Activated CD4-positive, alpha-beta T cell treated with anti-CD3 and anti-CD28 coated beads for 36 hours (primary cell): ENCODE data around the gene HOOK1. TPM values are rescaled to one million over a fixed set of nuclear protein-coding genes. Genes with fewer than 3 reads are reported as not detected.
A peak's percentile ranks its signal among the peaks of the same experiment; 100 is the strongest.
"Not testable (repeated sequence)": the region's sequence is repeated elsewhere in the genome, so short reads cannot be mapped to it uniquely, and the experiment has no call there.

Experiments used
- ATAC-seq: fragments of 200-7000 bp; cut with Tn5 transposase; one replicate; pipeline ENCODE4 v1.10.0; 2021; ENCODE audit warnings: mild to moderate bottlenecking, moderate library complexity
- CTCF ChIA-PET: fragments of 350-600 bp; sonication (Branson Sonifier 250); formaldehyde crosslinking; loops from one replicate; lab custom pipeline; 2021; ENCODE audit warnings: antibody characterized with exemption; lab: Charles Lee
- POLR2A ChIA-PET: fragments of 350-600 bp; sonication (Branson Sonifier 250); formaldehyde crosslinking; loops from one replicate; lab custom pipeline; 2021; ENCODE audit warnings: antibody characterized with exemption, inconsistent platforms; lab: Charles Lee
- DNase-seq: peaks from one replicate; pipeline ENCODE4 v3.0.0-alpha.2; 2020
- H3K27ac Mint-ChIP-seq: one replicate; pipeline ENCODE4 v1.8.0; 2021; ENCODE audit warnings: mixed read lengths
- H3K27me3 Mint-ChIP-seq: one replicate; pipeline ENCODE4 v1.8.0; 2021; ENCODE audit warnings: mixed read lengths
- H3K36me3 Mint-ChIP-seq: one replicate; pipeline ENCODE4 v1.8.0; 2021; ENCODE audit warnings: low read depth, mixed read lengths
- H3K4me1 Mint-ChIP-seq: one replicate; pipeline ENCODE4 v1.8.0; 2021; ENCODE audit warnings: mixed read lengths
- H3K4me3 Mint-ChIP-seq: one replicate; pipeline ENCODE4 v1.8.0; 2021; ENCODE audit warnings: mild to moderate bottlenecking, moderate library complexity, mixed read lengths
- H3K9me3 Mint-ChIP-seq: one replicate; pipeline ENCODE4 v1.8.0; 2021; ENCODE audit warnings: low read depth, mixed read lengths
- intact Hi-C, 2 experiments: fragments of 100-400 bp; cut with DNase I in 1 of 2; cut with micrococcal nuclease in 1 of 2; formaldehyde crosslinking; loops; one replicate each; pipeline versions ENCODE4 v1.14.2 to v1.15.1; 2022 to 2024; cut with DNase I, micrococcal nuclease
- total RNA-seq, 2 experiments: library from RNA; stranded (reverse); gene quantifications; one replicate each; pipeline ENCODE4 v1.2.3, GENCODE V29; 2021

The HOOK1 gene
- total RNA-seq, 2 experiments from 2014 or later, result 15.2 TPM

- Mint-ChIP-seq H3K4me1 (peaks cover 17% of the 10 kb centered on the region), H3K4me3 (no peak overlapping the region), H3K36me3 (peaks cover 2% of the 10 kb centered on the region), H3K9me3 (no peaks in the 10 kb centered on the region), H3K27ac (no peak overlapping the region), H3K27me3 (no peaks in the 10 kb centered on the region)
- no peak for DNase-seq
- ChIA-PET POLR2A (no interaction called here), CTCF (no interaction called here)
- intact Hi-C loops, result no loop called here
- no peak for ATAC-seq
Measured at GRCh38 chr1:59897165-59897564, 82.4 kb downstream of the HOOK1 start.

GRCh38 chr1:59898927-59899326 lies 84.2 kb downstream of the HOOK1 start:
- H3K4me1 Mint-ChIP-seq, result peaks cover 3% of the 10 kb centered on the region
- H3K9me3 Mint-ChIP-seq, result no peaks in the 10 kb centered on the region
- no peak overlapping the region for H3K27ac Mint-ChIP-seq
- intact Hi-C loops, result no loop called here
- no peak overlapping the region for H3K4me3 Mint-ChIP-seq
- H3K27me3 Mint-ChIP-seq, result peaks cover 2% of the 10 kb centered on the region
- no peak for ATAC-seq
- CTCF ChIA-PET, result interaction anchor here (1.7 kb wide), 1 partner anchor 19 kb away, joined by 3 read pairs; no protein-coding TSS in a partner anchor
- POLR2A ChIA-PET, result no interaction called here
- H3K36me3 Mint-ChIP-seq, result peaks cover 2% of the 10 kb centered on the region
- DNase-seq, result no peak

GRCh38 chr1:59900640-59901039 lies 85.9 kb downstream of the HOOK1 start:
- Mint-ChIP-seq H3K4me3 (no peak overlapping the region), H3K27ac (no peak overlapping the region), H3K36me3 (peaks cover 2% of the 10 kb centered on the region), H3K4me1 (no peaks in the 10 kb centered on the region), H3K9me3 (no peaks in the 10 kb centered on the region), H3K27me3 (peaks cover 2% of the 10 kb centered on the region)
- ChIA-PET POLR2A (no interaction called here), CTCF (interaction anchor here (4.1 kb wide), 1 partner anchor 46 kb away, joined by 34 read pairs; no protein-coding TSS in a partner anchor)
- intact Hi-C loops, result no loop called here
- no peak for DNase-seq
- ATAC-seq, result no peak

GRCh38 chr1:59901770-59902388 lies 87.1 kb downstream of the HOOK1 start:
- intact Hi-C loops, result no loop called here
- Mint-ChIP-seq H3K27me3 (peaks cover 2% of the 10 kb centered on the region), H3K4me3 (no peak overlapping the region), H3K27ac (no peak overlapping the region), H3K4me1 (no peaks in the 10 kb centered on the region), H3K36me3 (peaks cover 2% of the 10 kb centered on the region), H3K9me3 (no peaks in the 10 kb centered on the region)
- ATAC-seq (no peak), DNase-seq (no peak)
- POLR2A ChIA-PET, result no interaction called here
- CTCF ChIA-PET, result interaction anchor here (1.0 to 4.1 kb wide), 4 partner anchors 15 to 48 kb away, joined by 3 to 34 read pairs (median 4); no protein-coding TSS in a partner anchor

- peak; percentile 58 for ATAC-seq
- no peaks in the 10 kb centered on the region for H3K9me3 Mint-ChIP-seq
- DNase-seq, result peak; percentile 33
- H3K4me1 Mint-ChIP-seq, result no peaks in the 10 kb centered on the region
- H3K36me3 Mint-ChIP-seq, result no peaks in the 10 kb centered on the region
- ChIA-PET POLR2A (no interaction called here), CTCF (interaction anchor here (0.6 to 4.1 kb wide), 7 partner anchors 8 to 450 kb away, joined by 3 to 34 read pairs (median 4); no protein-coding TSS in a partner anchor)
- peaks cover 2% of the 10 kb centered on the region for H3K27me3 Mint-ChIP-seq
- H3K27ac Mint-ChIP-seq, result no peak overlapping the region
- intact Hi-C loops, result loop anchor here (1.0 kb wide), 1 partner anchor 44 kb away; no protein-coding TSS in a partner anchor
- H3K4me3 Mint-ChIP-seq, result no peak overlapping the region
Measured at GRCh38 chr1:59903141-59903754, 88.5 kb downstream of the HOOK1 start.

- DNase-seq (no peak), ATAC-seq (no peak)
- Mint-ChIP-seq H3K4me3 (no peak overlapping the region), H3K27me3 (peaks cover 2% of the 10 kb centered on the region), H3K36me3 (no peaks in the 10 kb centered on the region), H3K27ac (no peak overlapping the region), H3K4me1 (no peaks in the 10 kb centered on the region), H3K9me3 (no peaks in the 10 kb centered on the region)
- intact Hi-C loops, result no loop called here
- ChIA-PET CTCF (no interaction called here), POLR2A (no interaction called here)
Measured at GRCh38 chr1:59906931-59907330, 92.2 kb downstream of the HOOK1 start.

GRCh38 chr1:59908084-59908483 lies 93.3 kb downstream of the HOOK1 start:
- no peaks in the 10 kb centered on the region for H3K36me3 Mint-ChIP-seq
- peaks cover 2% of the 10 kb centered on the region for H3K27me3 Mint-ChIP-seq
- DNase-seq (no peak), ATAC-seq (no peak)
- intact Hi-C loops, result no loop called here
- H3K4me3 Mint-ChIP-seq, result no peak overlapping the region
- no peak overlapping the region for H3K27ac Mint-ChIP-seq
- POLR2A ChIA-PET, result no interaction called here
- H3K9me3 Mint-ChIP-seq, result no peaks in the 10 kb centered on the region
- CTCF ChIA-PET, result no interaction called here
- H3K4me1 Mint-ChIP-seq, result no peaks in the 10 kb centered on the region

- Mint-ChIP-seq H3K27ac (no peak overlapping the region), H3K4me3 (no peak overlapping the region), H3K36me3 (no peaks in the 10 kb centered on the region), H3K9me3 (no peaks in the 10 kb centered on the region), H3K27me3 (no peaks in the 10 kb centered on the region), H3K4me1 (no peaks in the 10 kb centered on the region)
- ChIA-PET POLR2A (no interaction called here), CTCF (no interaction called here)
- intact Hi-C loops, result no loop called here
- DNase-seq (no peak), ATAC-seq (no peak)
Measured at GRCh38 chr1:59908682-59909081, 93.9 kb downstream of the HOOK1 start.

GRCh38 chr1:59914791-59915286 lies 100.1 kb downstream of the HOOK1 start:
- CTCF ChIA-PET, POLR2A ChIA-PET, H3K9me3 Mint-ChIP-seq, DNase-seq, H3K36me3 Mint-ChIP-seq, ATAC-seq, H3K4me3 Mint-ChIP-seq, intact Hi-C loops, H3K27ac Mint-ChIP-seq, H3K27me3 Mint-ChIP-seq, H3K4me1 Mint-ChIP-seq: not testable (repeated sequence)

GRCh38 chr1:59915516-59915915 lies 100.8 kb downstream of the HOOK1 start:
- Mint-ChIP-seq H3K4me1 (peaks cover 4% of the 10 kb centered on the region), H3K36me3 (no peaks in the 10 kb centered on the region), H3K9me3 (no peaks in the 10 kb centered on the region), H3K27me3 (no peaks in the 10 kb centered on the region), H3K4me3 (no peak overlapping the region), H3K27ac (no peak overlapping the region)
- ATAC-seq (no peak), DNase-seq (no peak)
- intact Hi-C loops, result no loop called here
- POLR2A ChIA-PET, result no interaction called here
- CTCF ChIA-PET, result no interaction called here

- Mint-ChIP-seq H3K27me3 (no peaks in the 10 kb centered on the region), H3K36me3 (no peaks in the 10 kb centered on the region), H3K27ac (no peak overlapping the region), H3K4me3 (no peak overlapping the region), H3K4me1 (peaks cover 4% of the 10 kb centered on the region), H3K9me3 (no peaks in the 10 kb centered on the region)
- ChIA-PET POLR2A (no interaction called here), CTCF (interaction anchor here (0.6 to 2.4 kb wide), 3 partner anchors 30 to 457 kb away, joined by 3 to 8 read pairs (median 3); no protein-coding TSS in a partner anchor)
- intact Hi-C loops, result loop anchor here in 1 of 2 experiments (2.0 kb wide), 1 partner anchor 14 kb away; no protein-coding TSS in a partner anchor
- no peak for DNase-seq
- ATAC-seq, result no peak
Measured at GRCh38 chr1:59917026-59917784, 102.5 kb downstream of the HOOK1 start.
